HepG2 (cell line): Measurements from ENCODE around the gene PATZ1. TPM values are rescaled to one million over a fixed set of nuclear protein-coding genes. Genes with fewer than 3 reads are reported as not detected.

Experiments used
- AGO2 ChIP-seq: fragments of 200-400 bp; formaldehyde crosslinking; optimal IDR thresholded peaks from 2 replicates; pipeline ENCODE3; 2017; ENCODE audit warnings: mild to moderate bottlenecking, low read depth, low read length, moderate library complexity
- ASH2L ChIP-seq: fragments of 300-600, 200-600 bp; sonication (generic); IDR thresholded peaks from 2 replicates; pipeline ENCODE4 v1.7.0; 2017; ENCODE audit warnings: low read depth, mild to moderate bottlenecking, moderate library complexity, mixed read lengths, low read length; ENCODE audit not compliant: insufficient read length
- BATF2 ChIP-seq: sonication (generic); formaldehyde crosslinking; IDR thresholded peaks from 2 replicates; pipeline ENCODE4 v1.8.0; 2022; ENCODE audit warnings: mild to moderate bottlenecking, missing genetic modification reagents, moderate library complexity
- CREBL2 ChIP-seq: sonication (generic); formaldehyde crosslinking; IDR thresholded peaks from 2 replicates; pipeline ENCODE4 v1.8.1; 2023; ENCODE audit warnings: missing genetic modification reagents, mild to moderate bottlenecking, borderline replicate concordance
- IKZF4 ChIP-seq: sonication (generic); formaldehyde crosslinking; IDR thresholded peaks from 2 replicates; pipeline ENCODE4 v1.5.1; 2020; ENCODE audit warnings: borderline replicate concordance, mild to moderate bottlenecking, low read depth, missing genetic modification reagents; ENCODE audit errors: not compliant biosample characterization
- KAT8 ChIP-seq: IDR thresholded peaks from 2 replicates; pipeline ENCODE4 v1.6.1; 2016; ENCODE audit warnings: missing genetic modification reagents, missing compliant biosample characterization
- LRRFIP1 ChIP-seq: sonication (generic); formaldehyde crosslinking; conservative IDR thresholded peaks from 2 replicates; pipeline ENCODE4 v1.4.0; 2020; ENCODE audit warnings: missing genetic modification reagents
- RAD21 ChIP-seq: fragments of 450-650 bp; formaldehyde crosslinking; IDR thresholded peaks from 2 replicates; pipeline ENCODE4 v1.5.0; 2020; ENCODE audit warnings: mild to moderate bottlenecking
- ZBTB33 ChIP-seq: sonication (generic); formaldehyde crosslinking; IDR thresholded peaks from 2 replicates; pipeline ENCODE4 v1.4.0; 2020; ENCODE audit warnings: missing genetic modification reagents
- ZNF574 ChIP-seq: sonication (generic); formaldehyde crosslinking; IDR thresholded peaks from 2 replicates; pipeline ENCODE4 v1.4.0; 2020; ENCODE audit warnings: missing genetic modification reagents
- ZNF687 ChIP-seq: sonication (generic); formaldehyde crosslinking; IDR thresholded peaks from 2 replicates; pipeline ENCODE4 v1.5.1; 2020; ENCODE audit warnings: mild to moderate bottlenecking, missing genetic modification reagents, moderate library complexity
- ZNF772 ChIP-seq: sonication (generic); formaldehyde crosslinking; IDR thresholded peaks from 2 replicates; pipeline ENCODE4 v1.5.0; 2020; ENCODE audit warnings: mild to moderate bottlenecking, missing genetic modification reagents
- polyA plus RNA-seq, 8 experiments: library from polyadenylated mRNA; depleted of rRNA in 3 of 8; stranded (reverse) in 7 of 8; unstranded in 1 of 8; fragments of >200 nt; fragmentation: Illumina TruSeq in 4 of 8; extraction: Trizol in 4 of 8; gene quantifications; 2 replicates each; pipeline versions ENCODE4 v1.2.1 to v1.2.3, GENCODE V29; 2011 to 2016; ENCODE audit warnings: low read depth in 4 of 8, missing spikeins in 1 of 8, mixed read lengths in 1 of 8; ENCODE audit not compliant: insufficient read depth in 1 of 8
- total RNA-seq, 5 experiments: library from RNA; depleted of rRNA; stranded (reverse); fragments of >200 nt; fragmentation: Illumina TruSeq; extraction: Trizol; gene quantifications; 2 replicates each; pipeline ENCODE4 v1.2.3, GENCODE V29; 2016; ENCODE audit warnings: low read depth in 1 of 5

Gene PATZ1
- total and polyA plus RNA-seq, 2 of the 13 experiments (the other 11 are each of a cell fraction or from before 2014, with no cell fraction given): 24.9 to 30.5 TPM

- TF ChIP-seq KAT8 (CRISPR knock-in tag): peak; percentile 15; the same call in 1 of the 2 replicates
- TF ChIP-seq IKZF4 (CRISPR knock-in tag): no peak
- peak; percentile 67 for TF ChIP-seq AGO2
- peak; percentile 70; the same call in 1 of the 2 replicates for TF ChIP-seq BATF2 (CRISPR knock-in tag)
- TF ChIP-seq CREBL2 (CRISPR knock-in tag): no peak
- peak; percentile 98 for TF ChIP-seq ZNF574 (CRISPR knock-in tag)
- peak; percentile 78 for TF ChIP-seq ZNF687 (CRISPR knock-in tag)
- TF ChIP-seq ASH2L: peak; percentile 46
- TF ChIP-seq LRRFIP1 (CRISPR knock-in tag): no peak
- peak; percentile 57; the same call in 1 of the 2 replicates for TF ChIP-seq ZBTB33
- peak; percentile 91 for TF ChIP-seq RAD21
- TF ChIP-seq ZNF772 (CRISPR knock-in tag): no peak
These were observed 553 bp downstream of the PATZ1 start (continued) for GRCh38 chr22:31345331-31346254.
